Endothelial cell of umbilical vein (primary cell): ENCODE measurements around the gene MBLAC2. TPM values are rescaled to one million over a fixed set of nuclear protein-coding genes. Genes with fewer than 3 reads are reported as not detected.

Source experiments
- BruUV-seq: library from RNA; stranded (reverse); fragments of 400-500 nt; replicated peaks from 2 replicates; lab custom pipeline; 2021; lab: Mats Ljungman, UMichigan
- CTCF ChIA-PET: fragments of 300-600, 350-600 bp; sonication (Branson Sonifier 250); formaldehyde crosslinking; loops from one replicate; lab custom pipeline; 2021; ENCODE audit warnings: antibody characterized with exemption, inconsistent platforms; lab: Charles Lee
- POLR2A ChIA-PET: fragments of 300-600, 350-600 bp; sonication (Branson Sonifier 250); formaldehyde crosslinking; loops from one replicate; lab custom pipeline; 2021; ENCODE audit warnings: antibody characterized with exemption, inconsistent platforms; lab: Charles Lee
- DNase-seq: peaks from one replicate; pipeline ENCODE4 v3.0.0-alpha.2; 2011; ENCODE audit warnings: low read depth, low spot score
- FAIRE-seq: peaks from 2 replicates; lab custom pipeline; 2011; peaks lifted over from hg19 to GRCh38; lab: Jason Lieb, UNC
- H2AFZ ChIP-seq: 2 replicates; pipeline ENCODE4 v1.6.0; 2012; ENCODE audit warnings: low read depth, low read length, control low read depth, inconsistent platforms
- H3K27ac ChIP-seq: 2 replicates; pipeline ENCODE4 v1.5.1; 2011; ENCODE audit warnings: low read depth, mild to moderate bottlenecking, control low read depth, low read length, moderate library complexity; ENCODE audit not compliant: insufficient read depth
- H3K27me3 ChIP-seq, 2 experiments: 2 replicates each; pipeline versions ENCODE4 v1.6.0 to v1.6.1; 2011; ENCODE audit warnings: low read length in 2 of 2, mixed read lengths in 1 of 2; ENCODE audit not compliant: control insufficient read depth in 2 of 2, insufficient read depth in 2 of 2
- H3K36me3 ChIP-seq, 2 experiments: 2 replicates in 1 of 2; 3 replicates in 1 of 2; pipeline ENCODE4 v1.5.1; 2011; ENCODE audit warnings: low read length in 2 of 2, mild to moderate bottlenecking in 1 of 2, moderate library complexity in 1 of 2; ENCODE audit not compliant: control insufficient read depth in 2 of 2, insufficient read depth in 2 of 2; ENCODE audit errors: extremely low read depth in 1 of 2
- H3K4me1 ChIP-seq: 3 replicates; pipeline ENCODE4 v1.5.1; 2011; ENCODE audit warnings: mild to moderate bottlenecking, low read length; ENCODE audit not compliant: control insufficient read depth, insufficient read depth; ENCODE audit errors: extremely low read depth
- H3K4me2 ChIP-seq: 2 replicates; pipeline ENCODE4 v1.6.1; 2011; ENCODE audit warnings: low read length, control low read depth, mixed read lengths; ENCODE audit not compliant: insufficient read depth
- H3K4me3 ChIP-seq, 3 experiments: fragments of 200-600 bp in 1 of 3; sonication (generic), shearing (Covaris generic) in 1 of 3; replicated peaks in 1 of 3; 2 replicates each; pipeline ENCODE4 v1.5.1; 2011 to 2016; ENCODE audit warnings: control low read depth in 3 of 3, low read length in 3 of 3, mild to moderate bottlenecking in 2 of 3, inconsistent platforms in 1 of 3, low read depth in 1 of 3, moderate library complexity in 1 of 3; ENCODE audit not compliant: insufficient read depth in 1 of 3
- H3K79me2 ChIP-seq: 2 replicates; pipeline ENCODE4 v1.6.0; 2012; ENCODE audit warnings: low read length, inconsistent platforms; ENCODE audit not compliant: control insufficient read depth, insufficient read depth
- H3K9ac ChIP-seq: replicated peaks from 2 replicates; pipeline ENCODE3; 2011; ENCODE audit warnings: low read length, control low read depth; ENCODE audit not compliant: insufficient read depth; ENCODE audit errors: extremely low read depth
- H3K9me1 ChIP-seq: replicated peaks from 3 replicates; pipeline ENCODE4 v1.6.0; 2011; ENCODE audit warnings: mild to moderate bottlenecking, low read length; ENCODE audit not compliant: control insufficient read depth, insufficient read depth; ENCODE audit errors: extremely low read depth
- H3K9me3 ChIP-seq: replicated peaks from 2 replicates; pipeline ENCODE4 v1.5.1; 2012; ENCODE audit warnings: low read length, inconsistent platforms; ENCODE audit not compliant: control insufficient read depth, insufficient read depth
- H4K20me1 ChIP-seq: replicated peaks from 2 replicates; pipeline ENCODE3; 2011; ENCODE audit warnings: mild to moderate bottlenecking, low read length; ENCODE audit not compliant: control insufficient read depth, insufficient read depth; ENCODE audit errors: extremely low read depth
- EZH2 ChIP-seq: IDR thresholded peaks from 2 replicates; pipeline ENCODE4 v1.6.1; 2012; ENCODE audit warnings: borderline replicate concordance, low read depth, mild to moderate bottlenecking, moderate library complexity, low read length, inconsistent platforms; ENCODE audit not compliant: severe bottlenecking
- FOS ChIP-seq: IDR thresholded peaks from 2 replicates; pipeline ENCODE4 v1.6.1; 2011; ENCODE audit warnings: mild to moderate bottlenecking, low read length, moderate library complexity, borderline replicate concordance; ENCODE audit not compliant: insufficient read depth
- GATA2 ChIP-seq: IDR thresholded peaks from 2 replicates; pipeline ENCODE4 v1.7.0; 2011; ENCODE audit warnings: low read depth, mild to moderate bottlenecking, moderate library complexity, mixed read lengths, low read length; ENCODE audit not compliant: insufficient read length, insufficient read depth
- JUN ChIP-seq: IDR thresholded peaks from 2 replicates; pipeline ENCODE4 v1.6.1; 2011; ENCODE audit warnings: borderline replicate concordance, low read depth; ENCODE audit not compliant: insufficient read length, insufficient read depth
- MYC ChIP-seq: IDR thresholded peaks from one replicate; pipeline ENCODE4 v1.6.1; 2011; ENCODE audit warnings: mild to moderate bottlenecking, low read depth, low read length
- POLR2A ChIP-seq: IDR thresholded peaks from 2 replicates; pipeline ENCODE4 v1.6.1; 2012; ENCODE audit warnings: low read depth, mild to moderate bottlenecking, control low read depth, low read length
- POLR2AphosphoS5 ChIP-seq: IDR thresholded peaks from 2 replicates; pipeline ENCODE4 v1.6.1; 2012; ENCODE audit warnings: low read depth, mild to moderate bottlenecking, control low read depth, low read length, moderate library complexity; ENCODE audit not compliant: insufficient read depth
- dilution Hi-C: fragments of 300-500 bp; cut with MboI; formaldehyde crosslinking; loops from one replicate; pipeline ENCODE4 v1.15.0; 2019; ENCODE audit warnings: low sequenced_read_pairs; ENCODE audit not compliant: extremely low pct_ligation_motif_present
- intact Hi-C: fragments of 100-400 bp; cut with micrococcal nuclease; formaldehyde crosslinking; loops from one replicate; pipeline ENCODE4 v1.10.0; 2022
- polyA plus RNA-seq, 4 experiments: library from polyadenylated mRNA; depleted of rRNA in 3 of 4; stranded (reverse) in 3 of 4; unstranded in 1 of 4; fragments of >200 nt; gene quantifications; 2 replicates each; pipeline versions ENCODE4 v1.2.1 to v1.2.3, GENCODE V29; 2011 to 2012; ENCODE audit warnings: missing spikeins in 1 of 4
- total RNA-seq: library from RNA; stranded (reverse); gene quantifications from 2 replicates; pipeline ENCODE4 v1.2.3, GENCODE V29; 2021
- TF ChIP-seq, protein P1 (sequence below): IDR thresholded peaks from 2 replicates; pipeline ENCODE4 v1.6.1; 2011; ENCODE audit not compliant: insufficient read depth, insufficient read length
- TF ChIP-seq, protein P2 (sequence below), 2 donors: IDR thresholded peaks; 1 replicate in 1 of 2; 2 replicates in 1 of 2; pipeline ENCODE4 v1.5.1; 2011; ENCODE audit warnings: low read length in 2 of 2, mild to moderate bottlenecking in 2 of 2, moderate library complexity in 2 of 2, control low read depth in 1 of 2, inconsistent platforms in 1 of 2, low read depth in 1 of 2; ENCODE audit not compliant: insufficient read depth in 1 of 2; ENCODE audit errors: extremely low read depth in 1 of 2

MBLAC2 gene
- total and polyA plus RNA-seq, 2 donors (not counting 3 experiments of a cell fraction or from before 2014, with no cell fraction given) = 2.1 to 5.3 TPM

DNA sequence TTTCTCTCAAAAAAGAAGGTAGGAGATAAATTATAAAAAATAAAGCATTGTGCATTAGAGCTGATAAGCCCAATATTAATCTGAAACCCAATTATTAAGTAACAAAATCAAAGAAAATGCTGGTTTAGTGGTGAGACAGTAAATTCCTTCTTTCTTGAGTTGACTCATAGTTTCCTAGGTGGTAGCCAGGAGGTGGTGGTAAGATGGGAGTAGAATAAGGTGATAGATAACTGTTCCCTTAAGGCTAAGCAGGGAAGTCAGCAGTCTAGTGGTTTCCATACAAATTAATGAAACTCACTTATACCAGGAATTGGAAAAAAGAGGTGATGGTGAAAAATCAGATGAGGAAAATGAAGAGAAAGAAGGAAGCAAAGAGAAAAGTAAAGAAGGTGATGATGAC lies 31.6 kb upstream of the MBLAC2 start:
- Histone ChIP-seq H3K27me3 (no peaks in the 10 kb centered on the region), H3K4me2 (no peak overlapping the region), H4K20me1 (no peaks in the 10 kb centered on the region), H3K4me1 (no peaks in the 10 kb centered on the region), H3K79me2 (no peaks in the 10 kb centered on the region), H3K4me3 (no peak overlapping the region), H3K27ac (no peak overlapping the region), H2AFZ (no peak overlapping the region), H3K9me3 (no peaks in the 10 kb centered on the region), H3K9me1 (no peaks in the 10 kb centered on the region), H3K36me3 (no peaks in the 10 kb centered on the region), H3K9ac (no peak overlapping the region)
- ChIA-PET CTCF (no interaction called here), POLR2A (no interaction called here)
- dilution Hi-C loops (no loop called here), intact Hi-C loops (no loop called here)
- DNase-seq = no peak
- FAIRE-seq = no peak
- no TSS peak for BruUV-seq
- TF ChIP-seq EZH2 (no peak), JUN (no peak), MYC (no peak), POLR2AphosphoS5 (no peak), GATA2 (no peak), FOS (no peak), POLR2A (no peak)
- TF ChIP-seq, protein P1, sequence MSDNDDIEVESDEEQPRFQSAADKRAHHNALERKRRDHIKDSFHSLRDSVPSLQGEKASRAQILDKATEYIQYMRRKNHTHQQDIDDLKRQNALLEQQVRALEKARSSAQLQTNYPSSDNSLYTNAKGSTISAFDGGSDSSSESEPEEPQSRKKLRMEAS = no peak
- TF ChIP-seq, protein P2, sequence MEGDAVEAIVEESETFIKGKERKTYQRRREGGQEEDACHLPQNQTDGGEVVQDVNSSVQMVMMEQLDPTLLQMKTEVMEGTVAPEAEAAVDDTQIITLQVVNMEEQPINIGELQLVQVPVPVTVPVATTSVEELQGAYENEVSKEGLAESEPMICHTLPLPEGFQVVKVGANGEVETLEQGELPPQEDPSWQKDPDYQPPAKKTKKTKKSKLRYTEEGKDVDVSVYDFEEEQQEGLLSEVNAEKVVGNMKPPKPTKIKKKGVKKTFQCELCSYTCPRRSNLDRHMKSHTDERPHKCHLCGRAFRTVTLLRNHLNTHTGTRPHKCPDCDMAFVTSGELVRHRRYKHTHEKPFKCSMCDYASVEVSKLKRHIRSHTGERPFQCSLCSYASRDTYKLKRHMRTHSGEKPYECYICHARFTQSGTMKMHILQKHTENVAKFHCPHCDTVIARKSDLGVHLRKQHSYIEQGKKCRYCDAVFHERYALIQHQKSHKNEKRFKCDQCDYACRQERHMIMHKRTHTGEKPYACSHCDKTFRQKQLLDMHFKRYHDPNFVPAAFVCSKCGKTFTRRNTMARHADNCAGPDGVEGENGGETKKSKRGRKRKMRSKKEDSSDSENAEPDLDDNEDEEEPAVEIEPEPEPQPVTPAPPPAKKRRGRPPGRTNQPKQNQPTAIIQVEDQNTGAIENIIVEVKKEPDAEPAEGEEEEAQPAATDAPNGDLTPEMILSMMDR (IDR thresholded peaks at IDR 0.05; ENCODE audit: extremely low read depth in 1 of 2, insufficient read depth in 1 of 2, low read depth in 1 of 2, low read length in 2 of 2) = no peak
